Measurements from ENCODE around the gene PDE4B. TPM values are rescaled to one million over a fixed set of nuclear protein-coding genes. Genes with fewer than 3 reads are reported as not detected.

The PDE4B gene
- total RNA-seq, 2 donors from 2014 or later, result 2.0 to 5.7 TPM

GRCh38 chr1:65911679-65912078 is 119.0 kb downstream of the PDE4B start:
- Histone ChIP-seq H3K4me3 (no peak overlapping the region), H3K36me3 (no peaks in the 10 kb centered on the region), H3K27ac (no peak overlapping the region), H3K9ac (ENCODE audit: low read depth in 2 of 2, low read length in 2 of 2) (no peak overlapping the region), H3K4me1 (no peaks in the 10 kb centered on the region), H3K27me3 (no peaks in the 10 kb centered on the region), H3K9me3 (no peaks in the 10 kb centered on the region)
- DNase-seq, result no peak
- intact Hi-C loops (cut with DNase I), result no loop called here
- TF ChIP-seq CTCF (IDR thresholded peaks at IDR 0.05), result no peak

GRCh38 chr1:65918564-65918963 is 125.9 kb downstream of the PDE4B start:
- Histone ChIP-seq H3K36me3 (no peaks in the 10 kb centered on the region), H3K27me3 (no peaks in the 10 kb centered on the region), H3K9ac (ENCODE audit: low read depth in 2 of 2, low read length in 2 of 2) (no peak overlapping the region), H3K4me3 (no peak overlapping the region), H3K9me3 (no peaks in the 10 kb centered on the region), H3K27ac (no peak overlapping the region), H3K4me1 (no peaks in the 10 kb centered on the region)
- no peak for TF ChIP-seq CTCF (IDR thresholded peaks at IDR 0.05)
- intact Hi-C loops (cut with DNase I), result no loop called here
- no peak for DNase-seq

- TF ChIP-seq CTCF (IDR thresholded peaks at IDR 0.05), result no peak
- intact Hi-C loops (cut with DNase I), result no loop called here
- Histone ChIP-seq H3K4me3 (no peak overlapping the region), H3K9ac (ENCODE audit: low read depth in 2 of 2, low read length in 2 of 2) (no peak overlapping the region), H3K4me1 (no peaks in the 10 kb centered on the region), H3K36me3 (no peaks in the 10 kb centered on the region), H3K27ac (no peak overlapping the region), H3K27me3 (no peaks in the 10 kb centered on the region), H3K9me3 (no peaks in the 10 kb centered on the region)
- DNase-seq, result no peak
Measured at GRCh38 chr1:65921446-65921845, 128.8 kb downstream of the PDE4B start.

- no peak for DNase-seq
Measured at GRCh38 chr1:65924471-65924870, 131.8 kb downstream of the PDE4B start.

GRCh38 chr1:65938506-65938905 is 145.8 kb downstream of the PDE4B start:
- Histone ChIP-seq H3K36me3 (no peaks in the 10 kb centered on the region), H3K9me3 (no peaks in the 10 kb centered on the region), H3K4me3 (no peak overlapping the region), H3K4me1 (no peaks in the 10 kb centered on the region), H3K9ac (ENCODE audit: low read depth in 2 of 2, low read length in 2 of 2) (no peak overlapping the region), H3K27ac (no peak overlapping the region), H3K27me3 (no peaks in the 10 kb centered on the region)
- no peak for TF ChIP-seq CTCF (IDR thresholded peaks at IDR 0.05)
- intact Hi-C loops (cut with DNase I), result no loop called here
- DNase-seq, result no peak

More at GRCh38 chr1:65924471-65924870, 131.8 kb downstream of the PDE4B start:
- H3K4me3 ChIP-seq, result no peak overlapping the region
- H3K27me3 ChIP-seq, result no peaks in the 10 kb centered on the region
- H3K27ac ChIP-seq, result no peak overlapping the region
- H3K36me3 ChIP-seq, result no peaks in the 10 kb centered on the region
- no peak overlapping the region for H3K9ac ChIP-seq (ENCODE audit: low read depth in 2 of 2, low read length in 2 of 2)
- TF ChIP-seq CTCF (IDR thresholded peaks at IDR 0.05), result no peak
- no peaks in the 10 kb centered on the region for H3K4me1 ChIP-seq
- no peaks in the 10 kb centered on the region for H3K9me3 ChIP-seq
- intact Hi-C loops (cut with DNase I), result no loop called here

- intact Hi-C loops (cut with DNase I), result no loop called here
- H3K4me3 ChIP-seq, result no peak overlapping the region
- TF ChIP-seq CTCF (IDR thresholded peaks at IDR 0.05), result no peak
- no peaks in the 10 kb centered on the region for H3K27me3 ChIP-seq
- no peak for DNase-seq
- H3K27ac ChIP-seq, result no peak overlapping the region
- no peaks in the 10 kb centered on the region for H3K36me3 ChIP-seq
- H3K4me1 ChIP-seq, result no peaks in the 10 kb centered on the region
- no peaks in the 10 kb centered on the region for H3K9me3 ChIP-seq
- no peak overlapping the region for H3K9ac ChIP-seq (ENCODE audit: low read depth in 2 of 2, low read length in 2 of 2)
Measured at GRCh38 chr1:65939191-65939590, 146.5 kb downstream of the PDE4B start.

All from colonic mucosa (tissue), 4 donors.